ENCODE results near the gene TMEM59L. TPM values are rescaled to one million over a fixed set of nuclear protein-coding genes. Genes with fewer than 3 reads are reported as not detected.

Gene TMEM59L
- total and polyA plus RNA-seq, 9 of the 15 experiments (the other 6 are each of a cell fraction or from before 2014, with no cell fraction given), result 0.37 TPM; not detected in 8

- TF ChIP-seq ESRRB (CRISPR knock-in tag; IDR thresholded peaks at IDR 0.05; ENCODE audit: borderline replicate concordance) (no peak), CXXC5 (CRISPR knock-in tag; IDR thresholded peaks at IDR 0.05) (peak; percentile 80), THAP7 (CRISPR knock-in tag; IDR thresholded peaks at IDR 0.05) (no peak), GATAD2B (IDR thresholded peaks at IDR 0.05; ENCODE audit: borderline replicate concordance) (no peak; the same call in 1 of the 2 replicates), TFE3 (CRISPR knock-in tag; IDR thresholded peaks at IDR 0.05) (no peak), ZBTB49 (CRISPR knock-in tag; IDR thresholded peaks at IDR 0.05; ENCODE audit: borderline replicate concordance) (no peak), YY1 (IDR thresholded peaks at IDR 0.05; ENCODE audit: borderline replicate concordance in 1 of 3, control insufficient read depth in 1 of 3, extremely low read depth in 1 of 3, insufficient read depth in 3 of 3, insufficient read length in 1 of 3, insufficient replicate concordance in 2 of 3, low read depth in 1 of 3, low read length in 2 of 3) (peak in 2 of 3 experiments; percentile 37 to 54), CTBP1 (IDR thresholded peaks at IDR 0.05; ENCODE audit: borderline replicate concordance) (peak; percentile 92), CHD4 (IDR thresholded peaks at IDR 0.05; ENCODE audit: insufficient read depth, insufficient replicate concordance, low read depth, low read length, poor library complexity, severe bottlenecking) (no peak), EZH2 (IDR thresholded peaks at IDR 0.05; ENCODE audit: borderline replicate concordance, low read depth, low read length) (no peak), E2F1 (CRISPR knock-in tag; IDR thresholded peaks at IDR 0.05) (no peak), SFPQ (IDR thresholded peaks at IDR 0.05; ENCODE audit: low read depth, low read length) (no peak), FOXK2 (conservative IDR thresholded peaks at IDR 0.05 in 1 of 2, IDR thresholded peaks at IDR 0.05 in 1 of 2; ENCODE audit: low read depth in 2 of 2) (no peak), ZNF134 (CRISPR knock-in tag; conservative IDR thresholded peaks at IDR 0.05) (no peak), NFE2 (IDR thresholded peaks at IDR 0.05; ENCODE audit: low read depth) (no peak), MAX (CRISPR knock-in tag; IDR thresholded peaks at IDR 0.05) (0 out of 2 replicates have a peak, but pooled peaks have one; percentile 5), ZNF79 (CRISPR knock-in tag; IDR thresholded peaks at IDR 0.05; ENCODE audit: low read depth) (no peak)
These were observed 18.4 kb upstream of the TMEM59L start (continued) for GRCh38 chr19:18594096-18594823.
